Sigmoid colon (tissue), 7 donors: ENCODE data around the gene PSMG3. TPM values are rescaled to one million over a fixed set of nuclear protein-coding genes. Genes with fewer than 3 reads are reported as not detected.
A peak's percentile ranks its signal among the peaks of the same experiment; 100 is the strongest.

Source experiments
- DNase-seq: peaks from one replicate; pipeline ENCODE4 v3.0.0-alpha.2; 2019
- H3K27ac ChIP-seq, 4 donors: fragments of 200-600 bp; sonication (generic); one replicate each; pipeline ENCODE4 v1.5.1; 2016 to 2019; ENCODE audit warnings: mild to moderate bottlenecking in 1 of 4
- H3K27me3 ChIP-seq, 3 donors: fragments of 200-600 bp; sonication (generic); one replicate each; pipeline ENCODE4 v1.5.1; 2019; ENCODE audit warnings: mild to moderate bottlenecking in 1 of 3
- H3K36me3 ChIP-seq, 4 donors: fragments of 200-600 bp; sonication (generic); one replicate each; pipeline ENCODE4 v1.5.1; 2016 to 2019
- H3K4me1 ChIP-seq, 4 donors: fragments of 200-600 bp; sonication (generic); one replicate each; pipeline ENCODE4 v1.5.1; 2017 to 2019
- H3K4me3 ChIP-seq, 4 donors: fragments of 200-600 bp; sonication (generic); one replicate each; pipeline ENCODE4 v1.5.1; 2017 to 2019; ENCODE audit warnings: mild to moderate bottlenecking in 2 of 4, moderate library complexity in 1 of 4
- H3K9me3 ChIP-seq, 4 donors: fragments of 200-600 bp in 3 of 4; sonication (generic) in 3 of 4; one replicate each; pipeline versions ENCODE4 v1.5.1 to v1.6.1; 2013 to 2019
- EP300 ChIP-seq, 4 donors: sonication (generic); formaldehyde crosslinking; IDR thresholded peaks; one replicate each; pipeline ENCODE4 v1.6.1; 2017; ENCODE audit warnings: antibody characterized with exemption in 4 of 4
- POLR2A ChIP-seq, 2 donors: fragments of 450-650 bp; IDR thresholded peaks; one replicate each; pipeline ENCODE4 v1.6.1; 2016; ENCODE audit warnings: antibody characterized with exemption in 2 of 2, mild to moderate bottlenecking in 2 of 2, moderate library complexity in 2 of 2
- POLR2AphosphoS5 ChIP-seq, 4 donors: sonication (generic); formaldehyde crosslinking; IDR thresholded peaks; one replicate each; pipeline ENCODE4 v1.6.1; 2017; ENCODE audit warnings: antibody characterized with exemption in 4 of 4
- WGBS, 2 donors: extraction: QIAGEN DNeasy Blood & Tissue Kit; methylation state at CpG; one replicate each; pipeline ENCODE4 v1.1.7; 2013; 5-methylcytosine and 5-hydroxymethylcytosine counted together
- intact Hi-C: fragments of 100-400 bp; cut with DNase I; formaldehyde crosslinking; loops from one replicate; pipeline ENCODE4 v1.15.1; 2023
- polyA plus RNA-seq, 3 donors: library from polyadenylated mRNA; stranded (reverse); fragments of 200-250 nt; gene quantifications; one replicate each; pipeline ENCODE4 v1.2.3, GENCODE V29; 2013
- total RNA-seq, 4 donors: library from RNA; depleted of rRNA; stranded (reverse); fragments of >200 nt; gene quantifications; one replicate each; pipeline ENCODE4 v1.1.0, GENCODE V29; 2016
- TF ChIP-seq, protein P1 (sequence below), 4 experiments: fragments of 450-650 bp in 3 of 4; fragments of 200-600 bp in 1 of 4; IDR thresholded peaks; one replicate each; pipeline ENCODE4 v1.5.1; 2016 to 2019; ENCODE audit warnings: antibody characterized with exemption in 4 of 4, mild to moderate bottlenecking in 3 of 4, moderate library complexity in 2 of 4
- donor health status: healthy with polysubstance abuse.
- donor health status: Bipolar disorder and iron deficiency.
- donor health status: healthy.

Gene PSMG3
- total and polyA plus RNA-seq, 7 donors = 23.3 to 68.0 (median 50.5) TPM

DNA sequence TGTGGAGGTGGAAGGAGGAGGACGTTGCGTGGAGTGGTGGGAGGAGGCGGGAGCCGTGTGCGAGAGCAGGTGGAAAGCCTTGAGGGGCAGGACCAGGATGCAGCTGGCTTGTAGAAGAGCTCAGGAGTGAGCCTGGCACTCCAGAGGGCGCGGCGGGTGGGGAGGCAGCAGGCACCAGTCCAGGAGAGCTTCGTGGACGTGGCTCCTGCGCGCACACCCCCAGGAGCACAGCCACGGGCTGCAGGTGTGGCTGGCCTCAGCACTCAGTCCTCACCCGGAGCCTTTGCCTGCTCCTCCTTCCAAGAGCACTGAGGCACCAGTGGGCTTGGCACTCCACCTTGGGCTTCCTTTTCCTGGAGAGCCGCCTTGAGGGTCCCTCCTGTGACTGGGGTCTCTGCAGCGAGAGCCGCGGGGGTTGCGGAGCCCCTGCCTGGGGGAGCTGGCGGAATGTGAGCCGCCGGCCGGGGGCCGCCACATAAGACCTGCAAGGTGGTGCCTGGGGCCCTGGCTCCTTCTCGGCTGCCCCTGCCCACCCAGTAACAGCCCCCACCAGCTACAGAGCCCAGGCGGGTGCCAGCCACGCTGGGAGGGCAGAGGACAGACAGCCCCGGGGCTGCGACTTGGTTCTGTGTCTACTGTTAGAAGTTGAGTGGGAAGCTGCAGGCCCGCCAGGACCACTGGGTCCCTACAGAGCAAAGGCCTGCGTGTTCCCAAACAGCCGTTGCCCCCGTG lies 28.2 kb downstream of the PSMG3 start:
- no peaks in the 10 kb centered on the region for H3K27me3 ChIP-seq
- no peak overlapping the region for H3K27ac ChIP-seq
- H3K4me3 ChIP-seq = no peak overlapping the region
- DNase-seq = peak; percentile 65
- H3K9me3 ChIP-seq = no peaks in the 10 kb centered on the region
- H3K4me1 ChIP-seq = peaks cover 0 to 27% (median 22%) of the 10 kb centered on the region in 4 donors
- WGBS, 2 donors = 82 to 88% methylated on average over 33 of the region's 33 CpGs
- TF ChIP-seq POLR2AphosphoS5 (IDR thresholded peaks at IDR 0.05) = no peak
- H3K36me3 ChIP-seq = peaks cover 6 to 55% (median 24%) of the 10 kb centered on the region in 4 donors
- intact Hi-C loops = no loop called here

DNA sequence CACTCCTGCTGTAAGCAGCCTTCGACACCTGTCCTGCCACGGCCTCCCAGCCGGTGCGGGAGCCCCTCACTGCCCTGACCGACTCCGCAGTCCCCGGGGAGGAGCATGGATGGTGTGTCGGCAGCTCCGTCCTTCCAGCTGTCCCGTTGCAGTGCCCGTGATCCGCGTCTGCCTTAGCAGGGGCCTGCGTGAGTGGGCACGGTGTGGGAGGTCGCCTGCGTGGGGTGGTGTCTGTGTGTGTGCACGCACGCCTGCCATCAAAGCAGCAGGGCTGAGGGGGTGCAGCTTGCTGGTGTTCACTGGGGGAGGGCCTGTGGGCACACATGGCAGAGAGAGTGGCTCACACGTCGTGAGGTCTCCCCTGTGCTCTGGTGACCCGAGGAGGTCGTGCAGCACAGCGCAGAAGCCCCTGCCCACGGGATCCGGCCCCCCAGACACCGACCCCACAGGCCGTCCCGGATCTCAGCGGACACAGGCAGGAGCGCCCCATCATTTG lies 29.0 kb downstream of the PSMG3 start:
- peaks cover 6 to 55% (median 24%) of the 10 kb centered on the region in 4 donors for H3K36me3 ChIP-seq
- no peaks in the 10 kb centered on the region for H3K9me3 ChIP-seq
- 93 to 94% methylated on average over 31 of the region's 31 CpGs for WGBS, 2 donors
- TF ChIP-seq POLR2A (IDR thresholded peaks at IDR 0.05) = no peak
- no peak for TF ChIP-seq EP300 (IDR thresholded peaks at IDR 0.05)
- no peak for TF ChIP-seq POLR2AphosphoS5 (IDR thresholded peaks at IDR 0.05)
- TF ChIP-seq, protein P1, sequence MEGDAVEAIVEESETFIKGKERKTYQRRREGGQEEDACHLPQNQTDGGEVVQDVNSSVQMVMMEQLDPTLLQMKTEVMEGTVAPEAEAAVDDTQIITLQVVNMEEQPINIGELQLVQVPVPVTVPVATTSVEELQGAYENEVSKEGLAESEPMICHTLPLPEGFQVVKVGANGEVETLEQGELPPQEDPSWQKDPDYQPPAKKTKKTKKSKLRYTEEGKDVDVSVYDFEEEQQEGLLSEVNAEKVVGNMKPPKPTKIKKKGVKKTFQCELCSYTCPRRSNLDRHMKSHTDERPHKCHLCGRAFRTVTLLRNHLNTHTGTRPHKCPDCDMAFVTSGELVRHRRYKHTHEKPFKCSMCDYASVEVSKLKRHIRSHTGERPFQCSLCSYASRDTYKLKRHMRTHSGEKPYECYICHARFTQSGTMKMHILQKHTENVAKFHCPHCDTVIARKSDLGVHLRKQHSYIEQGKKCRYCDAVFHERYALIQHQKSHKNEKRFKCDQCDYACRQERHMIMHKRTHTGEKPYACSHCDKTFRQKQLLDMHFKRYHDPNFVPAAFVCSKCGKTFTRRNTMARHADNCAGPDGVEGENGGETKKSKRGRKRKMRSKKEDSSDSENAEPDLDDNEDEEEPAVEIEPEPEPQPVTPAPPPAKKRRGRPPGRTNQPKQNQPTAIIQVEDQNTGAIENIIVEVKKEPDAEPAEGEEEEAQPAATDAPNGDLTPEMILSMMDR (IDR thresholded peaks at IDR 0.05) = no peak
- no peak overlapping the region for H3K4me3 ChIP-seq
- peaks cover 0 to 35% (median 29%) of the 10 kb centered on the region in 4 donors for H3K4me1 ChIP-seq
- peak; percentile 66 for DNase-seq
- intact Hi-C loops = no loop called here
- no peak overlapping the region for H3K27ac ChIP-seq
- no peaks in the 10 kb centered on the region for H3K27me3 ChIP-seq

DNA sequence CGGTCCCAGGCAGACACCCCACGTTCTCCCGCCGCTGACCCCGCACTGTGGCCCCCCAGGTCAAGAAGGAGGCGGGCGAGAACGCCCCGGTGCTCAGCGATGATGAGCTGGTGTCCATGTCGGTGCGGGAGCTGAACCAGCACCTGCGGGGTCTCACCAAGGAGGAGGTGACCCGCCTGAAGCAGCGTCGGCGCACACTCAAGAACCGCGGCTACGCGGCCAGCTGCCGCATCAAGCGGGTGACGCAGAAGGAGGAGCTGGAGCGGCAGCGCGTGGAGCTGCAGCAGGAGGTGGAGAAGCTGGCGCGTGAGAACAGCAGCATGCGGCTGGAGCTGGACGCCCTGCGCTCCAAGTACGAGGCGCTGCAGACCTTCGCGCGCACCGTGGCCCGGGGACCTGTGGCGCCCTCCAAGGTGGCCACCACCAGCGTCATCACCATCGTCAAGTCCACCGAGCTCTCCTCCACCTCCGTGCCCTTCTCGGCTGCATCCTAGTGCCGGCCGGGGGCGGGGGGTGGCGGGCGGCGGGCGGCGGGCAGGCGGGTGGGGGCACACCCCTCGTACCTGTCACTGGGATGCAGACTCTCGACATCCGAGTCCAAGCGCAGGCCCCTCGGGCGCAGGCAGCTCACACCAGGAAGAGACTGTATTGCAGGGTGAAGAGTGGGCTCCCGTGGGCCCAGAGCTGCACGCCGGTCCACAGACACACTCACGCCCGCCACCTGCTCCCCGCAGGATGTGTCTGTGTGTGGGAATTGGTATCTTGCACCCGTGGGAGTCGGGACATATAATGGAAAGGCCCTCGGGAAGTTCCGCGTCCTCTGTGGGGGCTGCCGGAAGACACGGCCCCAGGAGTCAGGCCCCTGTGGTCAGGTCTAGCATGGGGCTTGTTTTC lies 29.7 kb downstream of the PSMG3 start:
- peaks cover 0 to 38% (median 31%) of the 10 kb centered on the region in 4 donors for H3K4me1 ChIP-seq
- TF ChIP-seq POLR2A (IDR thresholded peaks at IDR 0.05) = no peak
- TF ChIP-seq EP300 (IDR thresholded peaks at IDR 0.05) = no peak
- TF ChIP-seq, protein P1 (IDR thresholded peaks at IDR 0.05) = no peak
- no peak for TF ChIP-seq POLR2AphosphoS5 (IDR thresholded peaks at IDR 0.05)
- no peaks in the 10 kb centered on the region for H3K27me3 ChIP-seq
- peak overlapping the region in 2 of 4 donors; percentile 98 to 100 for H3K27ac ChIP-seq
- H3K36me3 ChIP-seq = peaks cover 6 to 55% (median 24%) of the 10 kb centered on the region in 4 donors
- no peak overlapping the region for H3K4me3 ChIP-seq
- H3K9me3 ChIP-seq = no peaks in the 10 kb centered on the region
- WGBS, 2 donors = 96% methylated on average over 73 of the region's 73 CpGs
- DNase-seq = peak; percentile 66
- intact Hi-C loops = loop anchor here (10.0 kb wide), 1 partner anchor 1025 kb away; the partner anchor contains the start of gene PDGFA

DNA sequence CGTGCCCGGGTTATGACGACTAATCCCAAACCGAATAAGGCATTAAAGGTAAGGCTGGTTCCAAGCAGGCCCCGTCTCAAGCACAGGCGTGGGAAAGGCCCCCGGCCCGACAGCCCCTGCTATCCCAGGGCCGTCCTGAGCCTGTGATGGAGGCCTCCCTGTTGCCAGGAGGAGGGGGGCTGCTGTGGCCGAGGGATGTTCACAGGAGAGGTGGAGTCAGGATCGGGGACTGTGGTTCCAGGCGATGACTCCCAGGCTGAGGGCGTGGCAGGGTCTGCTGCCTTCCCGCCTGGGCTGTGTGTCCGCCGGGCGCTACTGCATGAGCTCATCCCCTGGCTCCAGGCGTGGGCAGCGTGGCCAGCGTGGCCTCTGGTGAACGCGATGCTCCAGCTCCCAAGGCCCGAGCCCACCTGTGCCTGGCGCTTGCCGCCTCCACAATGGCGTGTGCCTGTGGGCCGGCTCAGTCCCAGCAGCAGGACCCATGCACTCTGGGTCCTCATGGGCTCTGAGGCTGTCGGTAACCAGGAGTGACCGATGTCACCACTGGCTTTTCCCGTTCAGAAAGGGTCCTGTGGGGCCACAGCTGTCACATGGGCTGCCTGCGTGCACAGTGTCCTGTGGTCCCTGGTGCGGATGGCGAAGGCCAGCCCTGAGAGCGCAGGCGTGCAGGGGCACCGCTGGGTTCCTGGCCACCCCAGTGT lies 30.5 kb downstream of the PSMG3 start:
- peak in 1 of 4 donors; percentile 46 for TF ChIP-seq POLR2AphosphoS5 (IDR thresholded peaks at IDR 0.05)
- TF ChIP-seq, protein P1 (IDR thresholded peaks at IDR 0.05) = no peak
- peaks cover 6 to 51% (median 24%) of the 10 kb centered on the region in 4 donors for H3K36me3 ChIP-seq
- intact Hi-C loops = loop anchor here (10.0 kb wide), 1 partner anchor 1025 kb away; the partner anchor contains the start of gene PDGFA
- DNase-seq = peak; percentile 75
- peak overlapping the region in 1 of 4 donors; percentile 64 for H3K4me3 ChIP-seq
- H3K27ac ChIP-seq = peak overlapping the region; percentile 95 to 100 (median 98)
- no peaks in the 10 kb centered on the region for H3K27me3 ChIP-seq
- H3K4me1 ChIP-seq = peaks cover 0 to 46% (median 36%) of the 10 kb centered on the region in 4 donors
- no peaks in the 10 kb centered on the region for H3K9me3 ChIP-seq
- 89 to 90% methylated on average over 36 of the region's 36 CpGs for WGBS, 2 donors
